ENCODE data around the gene HIPK4.

DNA sequence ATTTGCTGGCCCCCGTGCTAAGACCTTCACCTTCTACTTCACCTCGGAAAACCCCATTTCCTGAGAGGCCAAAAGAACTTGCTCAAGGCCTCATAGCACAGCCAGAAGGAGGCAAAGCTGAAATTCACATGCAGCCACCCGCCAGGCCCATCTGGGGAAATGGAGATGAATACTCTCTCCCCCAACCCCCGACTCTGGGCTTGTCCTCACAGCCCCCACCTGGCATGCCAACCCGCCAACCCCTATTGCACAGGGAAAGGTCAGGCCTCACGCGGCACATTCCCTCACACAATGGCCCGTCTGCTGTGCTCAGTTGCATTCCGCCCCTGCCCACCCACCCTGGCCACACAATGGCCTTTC is 20.0 kb upstream of the HIPK4 start:
- TF ChIP-seq POLR2AphosphoS5 (IDR thresholded peaks at IDR 0.05; ENCODE audit: low read depth, low read length) (no peak), POLR2A (IDR thresholded peaks at IDR 0.05; ENCODE audit: low read depth, low read length) (no peak)

Data from GM12891 (cell line).